Naive B cell (primary cell): Measurements from ENCODE around the gene LNPEP. TPM values are rescaled to one million over a fixed set of nuclear protein-coding genes. Genes with fewer than 3 reads are reported as not detected.

Source experiments
- ATAC-seq, 2 donors: fragments of 150-1000 bp; cut with Tn5 transposase; 2 replicates each; pipeline ENCODE4 v1.10.0; 2021; ENCODE audit warnings: low read depth in 2 of 2, mild to moderate bottlenecking in 2 of 2, moderate library complexity in 2 of 2
- DNase-seq: peaks from one replicate; pipeline ENCODE4 v3.0.0; 2022
- H3K27ac Mint-ChIP-seq, 6 donors: one replicate each; pipeline ENCODE4 v1.8.0; 2020 to 2022; ENCODE audit warnings: mild to moderate bottlenecking in 6 of 6, mixed read lengths in 6 of 6, moderate library complexity in 5 of 6, inconsistent platforms in 2 of 6
- H3K27me3 Mint-ChIP-seq, 3 donors: one replicate each; pipeline ENCODE4 v1.8.0; 2021 to 2022; ENCODE audit warnings: mixed read lengths in 3 of 3, mild to moderate bottlenecking in 1 of 3
- H3K36me3 Mint-ChIP-seq, 2 donors: one replicate each; pipeline ENCODE4 v1.8.0; 2020 to 2022; ENCODE audit warnings: mixed read lengths in 2 of 2, inconsistent platforms in 1 of 2, mild to moderate bottlenecking in 1 of 2
- H3K4me1 Mint-ChIP-seq, 3 donors: one replicate each; pipeline ENCODE4 v1.8.0; 2020 to 2022; ENCODE audit warnings: mixed read lengths in 3 of 3, inconsistent platforms in 1 of 3, mild to moderate bottlenecking in 1 of 3, moderate library complexity in 1 of 3
- H3K4me3 Mint-ChIP-seq, 8 donors: one replicate each; pipeline ENCODE4 v1.8.0; 2020 to 2022; ENCODE audit warnings: mild to moderate bottlenecking in 8 of 8, mixed read lengths in 8 of 8, moderate library complexity in 8 of 8, inconsistent platforms in 2 of 8
- H3K9me3 Mint-ChIP-seq, 7 donors: one replicate each; pipeline ENCODE4 v1.8.0; 2020 to 2022; ENCODE audit warnings: mixed read lengths in 7 of 7, mild to moderate bottlenecking in 5 of 7, inconsistent platforms in 2 of 7, moderate library complexity in 1 of 7
- polyA plus RNA-seq, 6 donors: library from polyadenylated mRNA; unstranded; fragments of 300-500 nt; fragmentation: Illumina TruSeq; gene quantifications; one replicate each; pipeline ENCODE4 v1.2.3, GENCODE V29; 2021; ENCODE audit warnings: low read depth in 6 of 6

Gene LNPEP
- 10 to 100 TPM; 17.3 to 50.9 (median 44.3) TPM for polyA plus RNA-seq

DNA sequence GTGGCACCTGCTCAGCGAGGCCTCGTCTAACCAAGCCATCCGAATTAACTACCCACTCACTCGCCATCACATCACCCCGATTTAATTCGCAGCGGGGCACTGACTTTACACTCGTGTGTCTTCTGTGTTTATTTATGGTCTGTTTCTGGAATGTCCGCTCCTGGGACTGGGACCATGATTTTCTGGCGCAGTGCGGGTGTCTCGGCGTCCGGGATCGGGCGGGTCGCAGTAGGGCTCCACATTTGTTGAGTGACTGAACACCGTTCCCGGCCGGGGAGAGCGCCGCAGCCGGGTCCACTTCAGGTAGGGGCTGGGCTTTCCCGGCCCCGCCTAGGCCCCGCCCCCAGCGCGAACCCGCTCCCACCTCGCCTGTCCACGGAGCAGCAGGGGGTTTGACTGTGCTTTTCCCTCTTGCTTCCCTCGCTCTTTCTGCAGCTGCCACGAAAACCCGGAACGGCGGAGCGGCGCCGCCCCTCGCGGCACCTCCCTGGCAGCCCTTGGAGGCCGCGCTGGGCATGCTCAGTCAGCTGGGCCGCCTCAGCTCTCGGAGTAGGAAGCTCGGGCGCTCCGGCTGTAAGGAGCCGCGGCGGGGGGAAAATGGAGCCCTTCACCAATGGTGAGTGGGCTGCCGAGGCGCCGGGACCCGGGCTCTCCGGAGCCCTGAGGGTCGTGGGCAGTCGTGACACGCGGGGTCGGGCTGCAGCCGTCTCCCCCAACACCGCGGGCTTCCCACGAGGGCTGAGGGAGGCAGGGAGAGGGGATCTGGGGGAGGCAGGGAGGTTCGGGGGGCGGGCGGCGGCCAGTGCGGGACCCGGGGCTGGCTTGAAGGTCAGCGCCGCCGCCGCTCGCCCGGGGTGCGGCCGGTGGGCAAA is at the start of gene LNPEP:
LNPEP (plus strand) TSS at position 522 of the 872 bp plus-strand sequence; CDS start at position 598, 76 bp downstream.
- no peaks in the 10 kb centered on the region for H3K27me3 Mint-ChIP-seq
- peak within 1 kb of the TSS; percentile 96 to 99 (median 98) for H3K27ac Mint-ChIP-seq
- DNase-seq (peak; percentile 91), ATAC-seq (peak; percentile 34 to 40)
- H3K9me3 Mint-ChIP-seq, result no peaks in the 10 kb centered on the region
- no peaks in the 10 kb centered on the region for H3K36me3 Mint-ChIP-seq
- H3K4me1 Mint-ChIP-seq, result peaks cover 44 to 78% (median 61%) of the 10 kb centered on the region in 3 donors
- peak within 1 kb of the TSS; percentile 83 to 99 (median 93) for H3K4me3 Mint-ChIP-seq

DNA sequence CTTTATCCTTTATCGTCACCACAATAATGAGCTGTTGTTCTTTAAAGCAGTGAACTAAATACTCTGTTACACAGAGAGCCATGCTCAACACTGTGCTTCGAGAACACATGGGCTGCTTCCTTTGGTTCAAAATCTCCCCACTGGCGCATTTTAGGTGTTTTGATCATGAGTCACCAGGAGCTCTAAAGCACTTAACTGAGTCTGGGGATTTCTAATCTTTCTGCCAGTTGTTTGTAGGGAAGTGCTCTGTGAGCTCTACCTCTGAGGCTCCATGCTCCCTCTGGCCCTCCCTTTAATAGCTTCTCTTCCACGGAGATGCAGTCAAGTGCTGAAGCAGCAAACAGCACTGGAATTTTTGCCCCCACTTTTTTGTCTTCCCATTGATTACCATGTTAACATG is 42.5 kb upstream of the LNPEP start:
- Mint-ChIP-seq H3K27ac (peak overlapping the region in 4 of 6 donors; percentile 5 to 98 (median 70)), H3K4me1 (peaks cover 30 to 36% (median 33%) of the 10 kb centered on the region in 3 donors), H3K9me3 (no peaks in the 10 kb centered on the region), H3K4me3 (peak overlapping the region in 1 of 8 donors; percentile 53), H3K36me3 (peaks cover 29 to 37% of the 10 kb centered on the region in 2 donors), H3K27me3 (no peaks in the 10 kb centered on the region)
- DNase-seq (no peak), ATAC-seq (no peak)

- peak overlapping the region; percentile 77 to 97 (median 88) for H3K4me3 Mint-ChIP-seq
- H3K36me3 Mint-ChIP-seq, result peaks cover 42 to 43% of the 10 kb centered on the region in 2 donors
- H3K27ac Mint-ChIP-seq, result peak overlapping the region; percentile 98 to 100 (median 99)
- H3K27me3 Mint-ChIP-seq, result no peaks in the 10 kb centered on the region
- DNase-seq (peak; percentile 66), ATAC-seq (peak; percentile 79 to 81)
- H3K9me3 Mint-ChIP-seq, result no peaks in the 10 kb centered on the region
- peaks cover 35 to 47% (median 40%) of the 10 kb centered on the region in 3 donors for H3K4me1 Mint-ChIP-seq
Measured at GRCh38 chr5:96896276-96896675, 39.6 kb upstream of the LNPEP start.

- Mint-ChIP-seq H3K27me3 (no peaks in the 10 kb centered on the region), H3K36me3 (peaks cover 47 to 48% of the 10 kb centered on the region in 2 donors), H3K27ac (peak overlapping the region; percentile 98 to 100 (median 99)), H3K4me1 (peaks cover 35 to 53% (median 40%) of the 10 kb centered on the region in 3 donors), H3K4me3 (peak overlapping the region; percentile 77 to 97 (median 88)), H3K9me3 (no peaks in the 10 kb centered on the region)
- ATAC-seq, result peak; percentile 94 to 96
- DNase-seq, result peak; percentile 83
Measured at GRCh38 chr5:96896806-96897205, 39.1 kb upstream of the LNPEP start.

GRCh38 chr5:96901384-96901783 is 34.5 kb upstream of the LNPEP start:
- Mint-ChIP-seq H3K9me3 (peaks cover 0 to 2% (median 0%) of the 10 kb centered on the region in 7 donors), H3K27me3 (no peaks in the 10 kb centered on the region), H3K36me3 (peaks cover 32 to 46% of the 10 kb centered on the region in 2 donors), H3K27ac (peak overlapping the region in 5 of 6 donors; percentile 70 to 81 (median 73)), H3K4me1 (peaks cover 29 to 42% (median 31%) of the 10 kb centered on the region in 3 donors), H3K4me3 (no peak overlapping the region)
- ATAC-seq, result no peak
- DNase-seq, result no peak

- Mint-ChIP-seq H3K27me3 (no peaks in the 10 kb centered on the region), H3K4me3 (no peak overlapping the region), H3K36me3 (peaks cover 32 to 47% of the 10 kb centered on the region in 2 donors), H3K27ac (peak overlapping the region in 1 of 6 donors; percentile 81), H3K4me1 (peaks cover 28 to 38% (median 28%) of the 10 kb centered on the region in 3 donors), H3K9me3 (peaks cover 0 to 2% (median 0%) of the 10 kb centered on the region in 7 donors)
- DNase-seq (no peak), ATAC-seq (no peak)
Measured at GRCh38 chr5:96901841-96902240, 34.0 kb upstream of the LNPEP start.

GRCh38 chr5:96902876-96903275 is 33.0 kb upstream of the LNPEP start:
- DNase-seq (no peak), ATAC-seq (no peak)
- Mint-ChIP-seq H3K27me3 (no peaks in the 10 kb centered on the region), H3K4me3 (no peak overlapping the region), H3K27ac (no peak overlapping the region), H3K36me3 (peaks cover 32 to 47% of the 10 kb centered on the region in 2 donors), H3K9me3 (peaks cover 0 to 2% (median 0%) of the 10 kb centered on the region in 7 donors), H3K4me1 (peaks cover 22 to 31% (median 22%) of the 10 kb centered on the region in 3 donors)

GRCh38 chr5:96903300-96903699 is 32.6 kb upstream of the LNPEP start:
- ATAC-seq (no peak), DNase-seq (no peak)
- Mint-ChIP-seq H3K27ac (no peak overlapping the region), H3K27me3 (no peaks in the 10 kb centered on the region), H3K36me3 (peaks cover 32 to 47% of the 10 kb centered on the region in 2 donors), H3K4me3 (no peak overlapping the region), H3K4me1 (peaks cover 22 to 31% (median 22%) of the 10 kb centered on the region in 3 donors), H3K9me3 (peaks cover 0 to 2% (median 0%) of the 10 kb centered on the region in 7 donors)

DNA sequence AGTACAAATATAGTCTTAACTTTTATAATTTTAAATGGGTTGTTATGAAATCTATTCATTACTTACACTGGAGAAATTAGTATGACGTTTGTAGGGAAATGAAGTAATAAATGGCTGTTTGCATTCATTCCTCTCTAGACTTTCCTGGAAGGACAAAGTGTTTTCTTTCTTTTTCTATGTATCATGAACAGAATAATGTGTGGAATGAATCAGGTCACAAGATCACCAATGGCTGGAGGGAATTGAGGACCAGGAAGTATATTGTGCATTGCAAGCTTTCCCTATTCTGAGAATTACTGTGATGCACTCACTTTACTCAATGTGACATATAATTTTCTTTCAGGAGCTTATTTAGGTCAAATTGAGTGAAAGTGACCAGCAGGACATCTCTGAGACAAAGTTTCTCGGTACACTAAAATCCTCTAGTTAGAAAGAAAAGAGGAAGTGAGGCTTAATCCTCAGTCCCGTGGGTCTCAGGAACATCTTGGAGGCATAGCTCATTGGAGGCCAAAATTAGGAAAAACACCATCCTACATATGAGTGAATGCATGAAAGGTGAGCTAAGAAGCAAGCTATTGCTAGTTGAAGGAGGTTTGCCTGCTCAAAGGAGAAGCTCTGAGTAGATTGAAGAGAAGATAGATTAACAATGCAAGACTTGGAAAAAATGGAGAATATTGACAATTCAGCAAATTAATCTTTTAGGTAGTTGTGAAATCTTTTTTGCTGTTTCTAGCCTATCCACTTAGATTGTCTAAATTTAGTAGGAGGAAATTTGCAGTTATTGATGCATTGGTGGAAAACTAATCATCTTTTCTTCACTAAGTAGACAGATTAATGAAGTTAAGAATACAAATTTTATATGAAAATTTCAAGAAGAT is 31.6 kb upstream of the LNPEP start:
- peak overlapping the region in 2 of 6 donors; percentile 51 to 65 for H3K27ac Mint-ChIP-seq
- H3K9me3 Mint-ChIP-seq, result peaks cover 0 to 2% (median 0%) of the 10 kb centered on the region in 7 donors
- H3K4me1 Mint-ChIP-seq, result peaks cover 13 to 25% (median 17%) of the 10 kb centered on the region in 3 donors
- no peak for DNase-seq
- H3K36me3 Mint-ChIP-seq, result peaks cover 29 to 42% of the 10 kb centered on the region in 2 donors
- no peaks in the 10 kb centered on the region for H3K27me3 Mint-ChIP-seq
- ATAC-seq, result no peak
- peak overlapping the region in 1 of 8 donors; percentile 31 for H3K4me3 Mint-ChIP-seq

- peaks cover 20 to 35% of the 10 kb centered on the region in 2 donors for H3K36me3 Mint-ChIP-seq
- H3K27ac Mint-ChIP-seq, result peak overlapping the region in 3 of 6 donors; percentile 24 to 67 (median 64)
- peaks cover 0 to 2% (median 0%) of the 10 kb centered on the region in 7 donors for H3K9me3 Mint-ChIP-seq
- no peak for DNase-seq
- no peaks in the 10 kb centered on the region for H3K27me3 Mint-ChIP-seq
- no peak overlapping the region for H3K4me3 Mint-ChIP-seq
- ATAC-seq, result no peak
- H3K4me1 Mint-ChIP-seq, result peaks cover 13 to 20% (median 14%) of the 10 kb centered on the region in 3 donors
Measured at GRCh38 chr5:96905864-96906263, 30.0 kb upstream of the LNPEP start.

DNA sequence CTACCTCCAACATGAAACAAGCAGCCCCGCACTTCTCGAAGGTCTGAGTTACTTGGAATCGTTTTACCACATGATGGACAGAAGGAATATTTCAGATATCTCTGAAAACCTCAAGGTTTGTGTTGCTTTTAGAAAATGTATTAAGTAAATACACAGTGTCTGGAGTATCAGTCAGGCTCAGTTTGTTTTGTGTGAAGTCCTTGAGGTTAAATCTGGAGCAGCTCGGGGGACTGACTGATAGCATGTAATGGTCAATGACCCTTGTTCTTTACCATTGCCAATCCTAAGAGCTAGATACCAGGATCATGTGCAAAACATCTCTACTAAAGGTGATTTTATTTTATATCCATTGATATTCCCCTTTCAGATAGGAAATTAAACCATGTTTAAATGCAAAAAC is 26.9 kb upstream of the LNPEP start:
- Mint-ChIP-seq H3K36me3 (peaks cover 10 to 28% of the 10 kb centered on the region in 2 donors), H3K9me3 (peaks cover 0 to 2% (median 0%) of the 10 kb centered on the region in 7 donors), H3K4me1 (peaks cover 12 to 15% (median 12%) of the 10 kb centered on the region in 3 donors), H3K27ac (no peak overlapping the region), H3K4me3 (no peak overlapping the region), H3K27me3 (no peaks in the 10 kb centered on the region)
- DNase-seq, result no peak
- no peak for ATAC-seq

DNA sequence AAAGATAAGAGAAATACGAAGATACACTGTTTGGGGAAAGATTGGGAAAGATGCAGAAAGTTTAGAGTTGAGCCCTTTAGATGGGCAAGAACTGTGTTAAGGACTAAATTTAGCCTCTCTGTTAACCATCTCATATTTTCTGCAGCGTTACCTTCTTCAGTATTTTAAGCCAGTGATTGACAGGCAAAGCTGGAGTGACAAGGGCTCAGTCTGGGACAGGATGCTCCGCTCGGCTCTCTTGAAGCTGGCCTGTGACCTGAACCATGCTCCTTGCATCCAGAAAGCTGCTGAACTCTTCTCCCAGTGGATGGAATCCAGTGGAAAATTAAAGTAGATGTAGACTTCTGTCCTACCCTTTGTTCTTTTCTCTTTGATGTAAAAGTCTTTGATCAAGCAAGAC is 26.4 kb upstream of the LNPEP start:
- no peaks in the 10 kb centered on the region for H3K27me3 Mint-ChIP-seq
- ATAC-seq, result no peak
- H3K27ac Mint-ChIP-seq, result no peak overlapping the region
- peaks cover 14 to 28% of the 10 kb centered on the region in 2 donors for H3K36me3 Mint-ChIP-seq
- no peak overlapping the region for H3K4me3 Mint-ChIP-seq
- DNase-seq, result no peak
- peaks cover 0 to 2% (median 0%) of the 10 kb centered on the region in 7 donors for H3K9me3 Mint-ChIP-seq
- H3K4me1 Mint-ChIP-seq, result peaks cover 12 to 15% (median 13%) of the 10 kb centered on the region in 3 donors

DNA sequence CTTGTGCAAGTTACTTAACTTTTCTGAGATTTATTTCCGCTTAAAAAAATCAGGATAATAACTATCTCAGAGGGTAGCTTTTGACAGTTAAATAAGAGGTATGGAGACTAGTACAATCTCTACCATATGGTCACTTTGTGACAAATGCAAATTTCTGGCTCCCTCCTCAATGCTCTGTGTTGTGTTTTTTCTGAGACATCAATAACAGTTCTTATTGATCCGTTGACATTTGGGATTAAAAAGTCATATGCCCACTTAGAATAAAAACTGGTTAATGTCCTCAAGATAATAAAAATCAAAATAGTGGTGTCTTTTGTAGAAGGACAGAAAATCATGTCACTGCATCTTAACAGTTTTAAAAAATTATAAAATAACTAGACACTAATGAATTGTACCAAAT is 24.7 kb upstream of the LNPEP start:
- Mint-ChIP-seq H3K4me1 (peaks cover 10 to 11% (median 10%) of the 10 kb centered on the region in 3 donors), H3K36me3 (peaks cover 17 to 22% of the 10 kb centered on the region in 2 donors), H3K4me3 (no peak overlapping the region), H3K27me3 (no peaks in the 10 kb centered on the region), H3K27ac (no peak overlapping the region), H3K9me3 (peaks cover 0 to under 1% (median 0%) of the 10 kb centered on the region in 7 donors)
- DNase-seq, result no peak
- ATAC-seq, result no peak
